ENCODE measurements around the gene NEDD4L.

The NEDD4L gene

DNA sequence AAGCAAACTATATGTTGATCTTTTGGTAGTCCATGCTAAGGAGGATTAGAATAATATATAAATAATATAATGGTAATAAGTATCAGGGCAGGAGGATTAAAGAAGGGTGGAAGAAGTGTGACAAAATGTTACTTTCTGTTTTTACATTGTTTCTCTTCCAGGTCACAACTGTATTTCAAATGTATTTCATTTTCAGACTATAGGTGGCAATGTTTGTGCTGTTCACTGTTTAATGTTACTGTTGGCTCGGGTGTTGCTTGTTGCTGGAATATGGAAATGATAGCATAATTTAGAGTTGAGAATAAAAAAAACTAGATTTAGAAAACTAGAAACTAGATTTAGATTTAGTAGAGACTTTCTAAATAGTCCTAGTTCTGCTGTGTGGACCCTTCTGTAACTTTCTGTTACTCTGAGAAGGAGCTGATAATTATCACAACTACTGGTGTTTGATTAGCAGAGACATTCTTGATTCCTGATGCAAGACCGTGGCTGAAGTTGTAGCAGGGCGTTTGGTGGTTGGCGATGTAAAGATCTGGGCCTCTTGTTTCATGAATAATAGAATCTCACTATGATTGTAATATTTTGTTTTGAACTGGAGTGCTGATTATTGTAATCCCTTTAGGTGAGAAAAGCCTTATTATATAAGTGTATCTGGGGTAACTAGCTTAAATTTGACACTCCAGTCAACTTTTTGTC, 7.9 kb downstream of the NEDD4L start:
- in situ Hi-C loops (cut with HindIII; ENCODE audit: low sequenced_read_pairs): no loop called here

DNA sequence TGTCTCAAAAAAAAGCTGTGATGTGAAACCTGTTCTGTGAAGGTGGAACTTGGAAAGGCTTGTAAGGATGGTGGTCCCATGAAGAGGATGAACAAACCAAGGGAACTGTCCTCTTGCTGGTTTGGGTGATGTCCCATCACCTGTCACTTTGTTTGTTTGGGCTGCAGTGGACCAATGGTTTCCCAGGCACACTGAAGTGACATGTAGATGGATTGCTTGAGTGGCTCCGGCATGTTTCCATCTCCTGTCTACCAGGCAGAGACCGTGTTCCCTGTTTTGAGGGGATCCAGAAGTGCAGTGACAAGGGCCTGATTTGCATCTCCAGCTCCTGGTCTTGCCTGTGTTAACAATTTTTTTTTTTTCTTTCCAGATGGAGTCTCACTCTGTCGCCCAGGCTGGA, 8.9 kb downstream of the NEDD4L start:
- in situ Hi-C loops (cut with HindIII; ENCODE audit: low sequenced_read_pairs): no loop called here

DNA sequence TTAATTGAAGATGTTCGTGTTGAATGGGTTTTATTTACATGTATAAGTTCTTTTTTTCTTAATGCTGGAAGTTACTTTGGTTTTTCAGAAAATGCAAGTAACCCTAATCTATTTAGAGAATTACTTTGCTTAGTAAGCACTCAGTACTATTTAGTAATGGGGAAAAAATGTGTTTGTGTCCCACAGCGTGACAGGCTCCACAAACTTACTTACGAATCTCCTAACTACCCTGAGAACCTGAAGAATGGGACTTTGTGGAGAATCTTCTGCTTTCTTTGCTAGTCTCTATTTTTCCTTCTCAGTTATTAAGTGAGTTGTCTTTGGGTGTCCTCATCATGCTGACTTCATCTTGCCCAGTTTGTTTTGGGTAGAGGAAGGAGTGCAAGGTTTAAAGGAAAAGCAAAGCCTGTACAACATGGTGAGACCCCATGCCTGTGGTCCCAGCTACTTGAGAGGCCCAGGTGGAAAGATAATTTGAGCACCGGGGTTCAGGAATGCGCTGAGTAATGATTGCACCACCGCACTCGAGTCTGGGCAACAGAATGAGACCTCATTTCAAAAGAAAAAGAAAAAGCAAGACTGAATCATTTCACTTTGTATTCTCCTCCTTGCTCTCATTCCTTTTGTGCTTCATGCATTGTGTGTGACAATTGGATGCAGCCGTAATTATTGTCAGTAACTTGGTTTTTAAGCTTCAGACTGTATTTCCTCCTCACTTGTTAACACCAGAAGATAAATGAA, 10.2 kb downstream of the NEDD4L start:
- in situ Hi-C loops (cut with HindIII; ENCODE audit: low sequenced_read_pairs): no loop called here

DNA sequence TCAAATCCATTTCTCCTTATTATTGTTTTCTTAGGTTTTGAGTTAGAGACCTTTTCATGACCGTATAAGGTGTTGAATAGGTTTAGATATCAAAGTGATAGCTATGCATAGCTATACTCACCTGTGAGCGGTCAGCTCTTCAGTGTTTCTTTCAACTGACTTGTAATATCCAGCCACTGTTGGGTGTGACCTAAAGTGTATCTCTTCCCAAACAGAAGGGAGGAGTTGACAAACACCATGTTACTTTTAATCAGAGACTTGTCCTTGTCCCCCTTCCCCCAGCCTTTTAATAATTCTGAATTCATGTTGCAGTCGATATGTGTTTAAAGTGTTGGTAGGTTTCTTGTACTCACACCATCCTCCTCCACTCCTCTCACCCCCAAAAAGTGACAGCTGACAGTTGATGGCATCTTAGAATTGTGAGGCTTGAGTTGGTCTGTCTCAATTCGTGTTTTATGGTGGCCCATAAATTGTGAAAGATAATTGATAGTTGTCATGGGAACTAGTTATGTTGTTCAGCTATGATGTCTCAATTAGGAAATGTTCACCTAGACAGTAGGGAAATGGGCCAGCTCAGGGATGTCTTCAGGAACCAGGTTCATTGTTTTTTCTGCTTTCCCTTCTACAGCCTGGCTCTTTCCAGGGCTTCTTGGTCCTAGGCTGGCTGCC, 12.0 kb downstream of the NEDD4L start:
- in situ Hi-C loops (cut with HindIII; ENCODE audit: low sequenced_read_pairs): no loop called here

- in situ Hi-C loops (cut with HindIII; ENCODE audit: low sequenced_read_pairs): no loop called here
These were observed 12.8 kb downstream of the NEDD4L start for GRCh38 chr18:58056852-58057251.

- in situ Hi-C loops (cut with HindIII; ENCODE audit: low sequenced_read_pairs): no loop called here
These were observed 13.4 kb downstream of the NEDD4L start for GRCh38 chr18:58057291-58057965.

GRCh38 chr18:58058720-58059119, 14.7 kb downstream of the NEDD4L start:
- in situ Hi-C loops (cut with HindIII; ENCODE audit: low sequenced_read_pairs): no loop called here

DNA sequence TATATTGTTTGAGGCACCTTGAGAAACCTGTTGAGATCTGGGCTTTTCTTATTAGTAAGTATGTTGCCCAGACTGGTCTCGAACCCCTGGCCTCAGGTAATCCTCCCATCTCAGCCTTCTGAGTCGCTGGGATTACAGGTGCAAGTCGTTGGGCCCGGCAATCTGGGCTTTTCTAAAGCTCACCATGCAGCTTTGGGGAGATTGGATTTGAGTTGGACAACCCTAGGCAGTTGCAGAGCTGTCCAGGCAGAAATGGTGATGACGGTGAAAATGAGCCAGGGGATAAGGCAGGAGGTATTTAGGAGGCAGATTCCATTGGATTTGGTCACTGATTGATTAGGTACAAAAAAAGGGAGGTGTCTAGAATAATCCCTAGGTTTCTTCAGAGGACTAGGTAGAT, 16.2 kb downstream of the NEDD4L start:
- in situ Hi-C loops (cut with HindIII; ENCODE audit: low sequenced_read_pairs): no loop called here

GRCh38 chr18:58061349-58061748, 17.3 kb downstream of the NEDD4L start:
- in situ Hi-C loops (cut with HindIII; ENCODE audit: low sequenced_read_pairs): no loop called here

GRCh38 chr18:58064406-58064998, 20.5 kb downstream of the NEDD4L start:
- in situ Hi-C loops (cut with HindIII; ENCODE audit: low sequenced_read_pairs): no loop called here

DNA sequence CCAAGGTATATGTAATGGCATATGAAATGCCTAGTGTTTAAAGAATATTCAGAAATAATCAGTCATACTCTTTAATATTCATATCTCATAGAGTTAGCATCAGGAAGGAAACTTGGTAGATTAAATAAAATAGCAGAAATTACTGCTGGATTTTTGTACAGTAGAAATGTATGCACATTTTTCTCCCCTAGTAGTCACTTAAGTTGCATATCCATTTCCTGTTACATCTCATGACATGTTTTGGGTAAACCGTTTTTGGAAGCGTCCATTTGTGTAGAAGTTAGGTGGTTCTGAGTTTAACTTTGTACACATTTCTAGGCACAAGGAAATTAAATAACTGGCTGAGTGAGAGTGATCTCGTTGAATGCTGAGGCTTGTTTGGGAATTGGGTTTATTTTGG, 21.9 kb downstream of the NEDD4L start:
- in situ Hi-C loops (cut with HindIII; ENCODE audit: low sequenced_read_pairs): no loop called here

DNA sequence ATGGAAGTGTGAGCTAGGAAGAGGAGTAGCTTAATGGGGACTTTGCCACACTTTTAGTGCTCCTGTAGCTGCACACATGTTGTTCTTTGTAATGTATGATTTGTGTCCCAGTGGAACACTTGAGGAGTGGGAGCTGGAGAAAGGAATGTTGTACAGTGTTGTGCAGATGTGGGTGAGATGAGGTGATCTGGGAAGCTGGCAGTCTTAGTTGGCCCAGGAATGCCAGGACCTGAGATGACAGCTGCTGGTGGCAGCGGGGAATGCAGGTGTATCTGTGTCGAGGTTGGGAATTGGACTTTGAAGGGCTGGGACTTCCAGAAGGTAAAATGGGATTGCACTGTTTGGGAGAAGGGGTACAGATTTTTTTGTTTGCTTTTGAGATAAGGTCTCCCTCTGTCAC, 23.6 kb downstream of the NEDD4L start:
- in situ Hi-C loops (cut with HindIII; ENCODE audit: low sequenced_read_pairs): no loop called here

DNA sequence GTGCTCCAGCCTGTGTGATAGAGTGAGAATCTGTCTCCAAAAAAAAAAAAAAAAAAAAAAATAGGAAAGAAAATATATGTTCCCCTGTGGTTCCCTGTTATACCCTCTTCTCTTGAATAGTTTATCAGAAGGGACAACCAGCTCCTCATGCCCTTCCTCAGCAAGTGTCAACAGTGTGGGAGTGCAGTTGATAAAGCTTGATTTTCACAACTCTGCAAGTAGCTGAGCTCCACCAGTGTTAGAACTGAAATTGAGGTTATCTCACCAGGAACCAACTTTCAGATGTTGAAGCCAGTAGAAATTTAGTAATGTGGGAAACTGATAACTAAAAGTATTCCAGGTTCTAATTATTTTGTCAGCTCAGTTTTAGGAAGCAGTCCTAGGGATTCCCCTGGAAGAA, 25.1 kb downstream of the NEDD4L start:
- in situ Hi-C loops (cut with HindIII; ENCODE audit: low sequenced_read_pairs): no loop called here

DNA sequence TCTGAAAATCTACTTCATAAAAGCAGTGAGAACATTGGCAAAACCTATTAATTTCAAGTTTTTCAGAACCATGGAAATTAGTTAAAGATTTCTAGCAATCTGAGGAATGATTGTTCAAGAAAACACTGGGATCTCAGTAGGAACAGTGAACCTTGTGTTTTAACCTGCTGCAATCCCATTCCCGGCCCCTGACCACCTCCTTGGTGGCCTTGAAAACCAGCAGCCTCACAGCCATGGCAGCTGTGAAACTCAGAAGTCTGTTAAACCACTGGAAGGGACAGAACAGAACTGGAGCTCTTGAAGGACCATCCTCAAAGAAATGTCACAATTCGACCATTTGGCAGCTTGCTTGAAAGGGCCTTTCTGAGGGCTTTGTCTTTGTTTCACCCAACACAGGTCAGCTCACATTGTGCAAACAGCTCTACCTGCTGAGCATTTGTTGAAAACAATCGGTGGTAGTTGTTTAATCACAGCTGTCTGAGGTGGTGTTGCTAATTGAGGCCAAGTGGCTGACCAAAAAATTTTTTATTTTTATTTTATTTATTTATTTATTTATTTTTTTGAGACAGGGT, 25.8 kb downstream of the NEDD4L start:
- in situ Hi-C loops (cut with HindIII; ENCODE audit: low sequenced_read_pairs): no loop called here

DNA sequence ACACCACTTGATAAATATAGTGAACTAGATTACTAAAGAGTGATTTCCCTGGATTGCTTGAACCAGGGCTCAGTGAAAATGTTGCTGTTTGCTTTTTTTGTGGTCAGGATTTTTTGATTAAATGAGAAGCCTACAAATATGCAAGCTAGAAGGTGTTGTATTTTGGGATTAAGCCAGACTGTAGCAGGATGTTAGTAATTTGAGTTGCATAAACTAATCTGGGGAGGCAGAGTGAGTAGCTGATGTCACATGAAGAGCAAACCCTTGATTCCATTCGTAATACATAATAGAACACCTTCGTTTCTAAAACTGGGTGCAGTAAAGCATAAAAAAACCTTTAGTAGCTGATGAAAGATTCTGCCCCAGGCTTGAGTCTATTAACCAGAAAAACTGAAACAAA, 32.0 kb downstream of the NEDD4L start:
- in situ Hi-C loops (cut with HindIII; ENCODE audit: low sequenced_read_pairs): no loop called here

- in situ Hi-C loops (cut with HindIII; ENCODE audit: low sequenced_read_pairs): no loop called here
These were observed 33.3 kb downstream of the NEDD4L start for GRCh38 chr18:58077329-58077728.

DNA sequence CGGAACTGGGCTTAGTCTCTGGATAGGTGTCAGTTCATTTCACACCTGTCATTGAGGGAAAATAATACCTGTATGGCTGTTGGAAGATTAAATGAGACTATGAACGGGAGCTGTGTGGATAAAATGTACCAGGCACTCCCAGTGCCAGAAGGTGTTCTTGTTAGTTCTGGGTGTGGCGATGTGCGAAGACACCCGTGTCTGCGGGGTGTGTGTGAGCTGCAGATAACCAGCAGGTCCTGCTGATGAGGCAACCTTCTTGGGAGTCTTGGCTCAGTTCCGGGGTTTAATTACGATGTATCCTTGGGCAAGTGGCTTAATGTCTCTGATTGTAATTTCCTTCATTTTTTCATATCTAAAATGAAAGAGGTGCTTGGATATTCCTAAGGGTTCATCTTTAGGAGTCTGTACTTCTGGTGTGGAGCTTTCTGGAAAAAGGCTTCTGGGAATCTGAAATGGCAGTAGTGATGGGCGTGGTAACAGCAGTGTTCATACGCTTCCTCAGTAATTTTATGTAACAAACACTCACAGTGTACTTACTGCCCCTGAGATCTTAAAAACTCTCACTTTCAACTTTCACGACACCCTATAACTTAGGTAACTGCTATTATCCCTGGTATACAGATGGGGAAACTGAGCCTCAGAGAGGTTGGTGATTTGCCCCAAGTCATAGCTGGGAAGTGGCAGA, 35.0 kb downstream of the NEDD4L start:
- in situ Hi-C loops (cut with HindIII; ENCODE audit: low sequenced_read_pairs): no loop called here

- in situ Hi-C loops (cut with HindIII; ENCODE audit: low sequenced_read_pairs): no loop called here
These were observed 36.4 kb downstream of the NEDD4L start for GRCh38 chr18:58080451-58080850.

DNA sequence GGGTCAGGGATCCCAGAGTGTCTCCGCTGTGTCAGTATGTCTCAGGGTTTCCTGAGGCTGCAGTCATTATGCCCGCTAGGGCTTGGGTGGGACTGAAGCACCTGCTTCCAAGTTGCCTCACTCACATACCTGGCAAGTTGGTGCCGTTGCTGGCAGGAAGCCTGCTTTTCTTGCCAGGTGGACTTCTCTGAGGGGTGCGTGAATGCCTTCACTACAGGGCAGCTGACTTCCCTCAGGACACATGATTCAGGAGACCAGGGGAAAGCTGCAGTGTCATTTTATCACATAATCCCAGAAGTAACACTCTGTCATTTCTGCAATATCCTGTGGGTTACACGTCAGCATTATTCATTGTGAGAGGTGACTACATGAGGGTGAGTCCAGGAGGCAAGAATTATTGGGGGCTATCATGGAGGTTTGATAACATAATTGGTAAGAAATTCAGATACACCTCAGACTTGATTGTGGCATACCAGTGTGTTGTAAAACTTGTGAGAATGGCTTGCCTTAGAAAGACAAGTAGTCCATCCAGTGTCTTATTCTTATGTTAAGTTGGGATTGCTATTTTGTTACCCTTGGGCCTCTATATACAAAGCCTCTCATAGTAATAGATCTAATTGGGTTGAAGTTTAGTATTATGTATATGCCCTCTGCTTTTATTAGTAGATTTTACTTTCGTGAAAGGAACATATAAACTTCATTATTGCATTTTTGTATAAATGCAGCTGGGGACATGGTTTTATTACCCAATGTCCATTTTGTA, 44.1 kb downstream of the NEDD4L start:
- in situ Hi-C loops (cut with HindIII; ENCODE audit: low sequenced_read_pairs): no loop called here

DNA sequence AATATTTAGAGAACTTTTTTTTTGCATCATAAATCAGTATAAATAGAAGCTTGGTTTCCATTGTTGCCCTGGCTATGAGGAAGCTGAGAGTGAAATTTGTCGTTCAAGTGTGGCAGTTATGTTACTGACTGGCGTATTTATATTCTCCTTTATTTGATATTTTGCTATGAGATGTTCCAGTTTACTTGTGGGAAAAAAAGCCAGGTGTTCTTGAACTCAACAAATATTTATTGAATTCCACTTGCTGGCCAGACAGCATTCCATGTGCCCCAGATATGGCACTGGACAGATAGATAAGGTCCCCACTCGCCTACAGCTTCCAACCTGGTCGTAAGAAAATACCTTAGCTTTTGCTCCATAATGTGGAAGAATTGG, 44.7 kb downstream of the NEDD4L start:
- in situ Hi-C loops (cut with HindIII; ENCODE audit: low sequenced_read_pairs): no loop called here
